ENCODE measurements around the gene SEMA3E. TPM values are rescaled to one million over a fixed set of nuclear protein-coding genes. Genes with fewer than 3 reads are reported as not detected.

The SEMA3E gene
- total RNA-seq (2022; extraction: Qiagen RNA extraction; ENCODE audit: low read depth) = 1.9 to 2.6 TPM (median 2.0 TPM) in 5 replicates

GRCh38 chr7:83648464-83649241 is at the start of gene SEMA3E:
TSS of gene SEMA3E (minus strand) at chr7:83649139.

